Esophagus muscularis mucosa (tissue), 3 donors: ENCODE results near the gene SMIM20.

Experiments
- CTCF ChIP-seq, 3 experiments: fragments of 200-600 bp in 2 of 3; fragments of 450-650 bp in 1 of 3; sonication (generic) in 2 of 3; IDR thresholded peaks; one replicate each; pipeline ENCODE4 v1.5.1; 2017 to 2019; ENCODE audit warnings: antibody characterized with exemption in 3 of 3, mild to moderate bottlenecking in 2 of 3, moderate library complexity in 1 of 3
- POLR2A ChIP-seq: fragments of 450-650 bp; IDR thresholded peaks from one replicate; pipeline ENCODE4 v1.6.1; 2017; ENCODE audit warnings: antibody characterized with exemption, moderate library complexity, mild to moderate bottlenecking, low read depth
- POLR2AphosphoS5 ChIP-seq, 2 donors: sonication (generic); formaldehyde crosslinking; IDR thresholded peaks; one replicate each; pipeline ENCODE4 v1.6.1; 2017; ENCODE audit warnings: antibody characterized with exemption in 2 of 2

- TF ChIP-seq CTCF (IDR thresholded peaks at IDR 0.05) (no peak), POLR2A (no peak), POLR2AphosphoS5 (IDR thresholded peaks at IDR 0.05) (no peak)
Measured at GRCh38 chr4:25892796-25893195, 21.2 kb upstream of the SMIM20 start.
